ENCODE results near the gene PYGM.
"Not testable (repeated sequence)": the region's sequence is repeated elsewhere in the genome, so short reads cannot be mapped to it uniquely, and the experiment has no call there.

PYGM gene

GRCh38 chr11:64715110-64715509 is 44.7 kb downstream of the PYGM start:
- no peak for DNase-seq

DNA sequence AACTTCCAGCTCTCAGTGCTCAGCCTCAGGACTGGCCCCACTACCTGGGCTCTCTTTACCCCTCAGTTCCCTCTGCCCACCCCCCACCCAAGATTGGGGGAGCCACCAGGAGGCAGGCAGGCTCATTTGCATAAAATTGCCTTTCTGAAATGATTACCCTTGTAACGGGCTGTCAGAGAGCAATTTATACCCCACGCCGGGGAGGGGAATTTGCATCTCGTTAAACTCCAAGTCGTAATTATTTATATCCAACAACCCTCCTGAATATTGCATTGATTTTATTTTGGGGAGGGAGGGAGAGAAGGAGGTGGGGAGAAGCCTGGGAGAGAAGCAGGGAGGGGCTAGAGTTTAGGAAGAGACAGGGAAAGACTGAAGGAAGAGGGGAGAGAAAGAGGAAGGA is 45.1 kb downstream of the PYGM start:
- no peak for DNase-seq

DNA sequence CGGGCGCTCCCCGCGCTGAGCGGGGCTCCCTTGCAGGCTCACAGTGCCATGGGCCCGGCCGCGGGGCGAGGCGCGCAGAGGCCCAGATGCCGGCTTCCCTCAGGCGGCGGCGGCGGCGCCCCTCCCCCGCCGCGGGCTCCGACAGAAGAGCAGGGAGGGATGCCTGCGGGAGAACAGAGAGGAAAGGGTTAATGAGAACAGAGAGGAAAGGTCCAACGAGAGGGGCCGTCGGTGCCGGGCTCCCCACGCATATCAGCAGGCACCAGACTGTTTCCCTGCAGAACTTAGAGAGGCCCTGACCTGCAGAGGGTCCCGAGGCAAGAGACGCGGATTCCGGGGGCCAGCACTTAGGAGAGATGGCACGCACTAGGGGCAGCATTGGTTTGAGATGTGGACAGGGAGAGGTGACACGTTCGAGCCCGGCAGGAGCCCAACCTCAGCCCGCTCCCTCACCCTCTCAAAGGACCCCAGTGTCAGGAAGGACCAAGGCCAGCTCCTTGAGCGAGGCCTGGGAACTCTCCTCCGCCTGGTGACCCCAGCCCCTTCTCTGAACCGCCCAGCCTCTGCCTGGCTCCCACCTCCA is 45.9 kb downstream of the PYGM start:
- DNase-seq, result no peak

DNA sequence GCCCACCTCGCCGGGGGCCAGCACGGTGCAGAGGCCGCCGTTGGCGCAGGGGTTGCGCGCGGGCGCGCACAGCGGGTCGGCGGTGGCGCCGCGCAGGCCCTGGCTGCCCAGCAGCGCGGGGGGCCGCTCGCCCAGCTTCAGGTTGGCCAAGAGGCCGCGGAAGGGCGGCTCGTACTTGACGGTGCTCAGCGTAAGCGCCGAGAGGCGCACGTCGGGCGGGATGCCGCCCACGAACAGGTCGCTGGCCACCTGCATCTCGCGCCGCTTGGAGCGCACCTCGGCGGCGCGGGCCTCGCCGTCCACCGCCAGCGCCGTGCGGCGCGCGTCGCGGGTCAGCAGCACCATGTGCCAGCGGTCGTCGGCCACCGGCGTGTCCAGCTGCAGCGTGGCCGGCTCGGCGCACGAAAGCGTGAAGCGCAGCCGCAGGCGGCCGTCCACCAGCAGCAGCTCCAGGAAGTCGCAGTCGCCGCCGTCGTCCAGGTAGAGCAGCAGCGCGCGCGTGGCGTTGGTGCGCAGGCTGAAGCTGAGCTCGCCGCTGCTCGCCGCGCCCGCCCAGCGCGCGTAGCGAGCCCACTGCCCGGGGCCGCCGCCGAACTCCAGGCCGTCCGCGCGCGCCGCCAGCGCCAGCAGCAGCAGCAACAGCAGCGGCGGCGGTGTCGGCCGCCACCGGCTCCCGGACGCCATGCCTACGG is 46.6 kb downstream of the PYGM start:
- DNase-seq, result no peak

GRCh38 chr11:64712430-64713015 is 47.3 kb downstream of the PYGM start:
- DNase-seq, result no peak

DNA sequence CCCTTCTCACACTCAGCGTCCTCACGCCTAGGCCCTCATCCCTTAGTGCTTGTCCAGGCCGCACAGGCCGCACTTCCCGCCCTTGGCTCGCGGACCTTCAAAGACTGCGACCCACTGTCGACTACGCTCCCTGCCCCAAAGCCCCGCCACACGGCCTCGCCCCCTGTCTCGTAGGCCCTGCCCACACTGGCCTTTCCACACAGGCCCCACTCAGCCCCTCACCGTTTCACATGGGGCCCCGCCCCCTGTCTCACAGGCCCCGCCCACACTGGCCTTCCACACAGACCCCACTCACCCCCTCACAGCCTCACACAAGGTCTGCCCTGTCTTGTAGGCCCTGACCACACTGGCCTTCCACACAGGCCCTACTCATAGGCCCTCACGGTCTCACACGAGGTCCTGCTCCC is 47.8 kb downstream of the PYGM start:
- no peak for DNase-seq

- no peak for DNase-seq
Observed at GRCh38 chr11:64711138-64711955, 48.4 kb downstream of the PYGM start.

DNA sequence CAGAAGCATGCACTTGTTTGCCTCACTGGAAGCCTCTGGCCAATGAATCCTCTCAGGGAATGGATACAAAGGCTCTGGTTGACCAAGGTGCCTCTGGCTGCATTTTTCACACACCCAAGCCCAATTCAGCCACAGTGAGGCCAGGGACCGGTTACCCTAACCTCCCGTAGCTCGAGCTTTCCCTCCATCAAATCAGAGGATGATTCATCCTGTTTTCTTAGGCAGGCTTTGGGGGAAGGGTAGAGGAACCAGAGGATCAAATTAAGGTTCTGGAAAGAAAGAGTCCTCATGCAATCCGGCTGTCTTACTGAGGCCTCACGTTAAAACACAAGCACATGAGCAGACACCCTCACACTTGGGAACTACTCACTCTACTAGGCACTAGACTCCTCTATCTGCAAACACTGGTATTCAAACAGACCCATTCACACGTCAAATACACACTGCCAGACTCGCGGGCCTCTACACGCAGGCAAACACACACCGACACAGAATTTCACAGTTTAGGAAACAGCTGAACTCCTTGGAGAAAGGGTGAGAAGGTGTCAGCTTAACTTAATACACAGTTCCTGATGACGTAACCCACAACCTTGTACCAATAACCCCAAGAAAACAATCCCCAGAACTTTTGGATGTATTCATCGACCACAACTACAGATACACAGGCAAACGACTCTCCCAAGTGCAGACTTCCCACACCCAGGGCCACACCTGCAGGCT is 49.2 kb downstream of the PYGM start:
- DNase-seq, result no peak

DNA sequence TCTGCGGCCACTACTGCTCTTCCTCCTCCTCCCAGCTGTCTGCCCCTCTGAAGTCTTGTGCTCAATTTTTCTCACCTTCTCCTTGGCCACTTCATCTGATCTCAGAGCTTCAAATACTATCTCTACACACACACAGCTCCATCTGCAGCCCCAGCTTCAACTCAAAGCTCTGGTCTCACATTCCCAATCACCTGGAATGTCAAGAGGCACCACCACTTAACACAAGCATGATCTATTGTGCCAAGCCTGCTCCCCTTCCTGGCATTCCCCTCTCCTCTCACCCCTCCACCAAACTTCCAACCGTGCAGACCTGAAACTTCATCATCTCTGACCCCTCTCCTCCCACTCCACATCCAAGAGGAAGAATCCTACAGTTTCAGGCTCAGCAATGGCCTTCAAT is 54.3 kb downstream of the PYGM start:
- DNase-seq, result no peak

GRCh38 chr11:64703048-64703447 is 56.7 kb downstream of the PYGM start:
- DNase-seq, result no peak

- DNase-seq, result not testable (repeated sequence)
Observed at GRCh38 chr11:64701956-64702355, 57.8 kb downstream of the PYGM start.

DNA sequence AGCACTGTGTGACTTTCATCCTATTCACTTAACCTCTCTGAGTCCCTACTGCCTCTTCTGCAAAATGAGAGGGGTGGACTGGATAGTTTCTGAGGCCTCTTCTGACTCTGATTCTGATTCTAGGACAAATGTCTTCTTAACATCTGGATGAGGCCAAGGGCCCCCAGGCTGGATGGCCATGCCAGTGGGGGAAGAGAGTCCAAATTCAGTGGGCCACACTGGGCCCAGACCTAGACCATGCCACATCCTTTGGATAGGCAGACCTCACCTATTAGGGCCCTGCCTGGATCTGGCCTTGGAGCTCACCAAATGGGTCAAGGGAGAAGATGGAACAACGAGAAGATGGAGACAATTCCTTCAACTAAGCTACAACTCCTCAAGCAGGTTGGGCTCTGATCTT is 61.3 kb downstream of the PYGM start:
- DNase-seq, result no peak

DNA sequence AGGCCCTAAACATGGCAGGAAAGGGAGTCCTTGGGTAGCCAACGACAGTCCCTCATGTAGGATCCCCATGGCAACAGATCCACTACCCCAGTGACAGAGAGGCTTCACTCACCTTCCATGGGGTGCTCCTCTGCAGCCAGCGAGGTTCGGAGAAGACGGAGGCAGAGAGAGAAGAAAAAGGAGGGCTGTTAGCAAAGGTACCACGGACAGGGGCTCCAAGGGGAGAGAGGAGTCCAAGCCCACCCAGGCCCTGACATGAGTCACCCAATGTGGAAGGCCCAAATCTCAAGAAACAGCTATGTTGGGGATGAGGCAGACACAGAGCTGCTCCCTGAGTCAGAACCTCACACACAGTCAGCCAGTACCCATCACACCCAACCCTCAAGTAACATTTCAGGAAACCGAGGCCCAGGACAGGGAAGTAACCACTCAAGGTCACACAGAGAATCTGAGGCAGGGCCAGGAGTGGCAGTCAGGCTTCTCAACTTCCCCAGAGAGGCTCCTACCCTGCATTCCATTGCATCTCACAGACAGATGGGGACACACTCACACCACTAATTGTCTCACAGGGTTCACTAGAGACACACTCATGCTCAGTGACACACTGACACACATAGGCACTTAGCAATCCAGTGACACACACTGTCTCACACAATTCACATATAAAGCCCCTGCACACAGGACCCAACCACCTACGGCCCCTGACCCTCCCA is 62.0 kb downstream of the PYGM start:
- no peak for DNase-seq
